Left lung (tissue), 10 donors: Measurements from ENCODE around the gene HEATR5A. TPM values are rescaled to one million over a fixed set of nuclear protein-coding genes. Genes with fewer than 3 reads are reported as not detected.

ENCODE experiments used
- ATAC-seq: fragments of 200-7000 bp; cut with Tn5 transposase; one replicate; pipeline ENCODE4 v1.9.1; 2020; ENCODE audit warnings: moderate library complexity
- DNase-seq, 4 donors: peaks; one replicate each; pipeline ENCODE4 v3.0.0-alpha.2; 2013 to 2020
- H3K27ac ChIP-seq, 2 donors: fragments of 200-600 bp; sonication (generic) in 1 of 2; one replicate each; pipeline versions ENCODE4 v1.5.0 to v1.8.0; 2020 to 2021
- H3K27me3 ChIP-seq, 2 donors: fragments of 200-600 bp; sonication (generic) in 1 of 2; one replicate each; pipeline versions ENCODE4 v1.5.0 to v1.8.0; 2020 to 2021
- H3K36me3 ChIP-seq, 2 donors: fragments of 200-600 bp; sonication (generic) in 1 of 2; one replicate each; pipeline versions ENCODE4 v1.5.0 to v1.8.0; 2020 to 2021
- H3K4me1 ChIP-seq, 2 donors: fragments of 200-600 bp; one replicate each; pipeline ENCODE4 v1.8.0; 2021
- H3K4me3 ChIP-seq, 2 donors: fragments of 200-600 bp; sonication (generic) in 1 of 2; one replicate each; pipeline versions ENCODE4 v1.5.0 to v1.8.0; 2020 to 2021; ENCODE audit warnings: mild to moderate bottlenecking in 1 of 2
- H3K9me3 ChIP-seq, 2 donors: fragments of 200-600 bp; sonication (generic) in 1 of 2; one replicate each; pipeline versions ENCODE4 v1.5.0 to v1.8.0; 2020 to 2021
- intact Hi-C, 2 donors: fragments of 100-400 bp; cut with DNase I; formaldehyde crosslinking; loops; one replicate each; pipeline versions ENCODE4 v1.11.2 to v1.14.2; 2022
- polyA plus RNA-seq, 6 donors: library from polyadenylated mRNA; unstranded; fragments of 120-200 nt; gene quantifications; one replicate each; pipeline ENCODE4 v1.2.1, GENCODE V29; 2013; ENCODE audit not compliant: insufficient read length in 6 of 6
- total RNA-seq, 2 donors: library from RNA; stranded (reverse); fragmentation: NEBNext Ultra II Directional; extraction: Animal tissue kit (Norgen Biotek cat#: 25700); gene quantifications; one replicate each; pipeline ENCODE4 v1.2.1, GENCODE V29; 2021
- TF ChIP-seq, protein P1 (sequence below), 2 donors: fragments of 200-600 bp; sonication (generic) in 1 of 2; IDR thresholded peaks; one replicate each; pipeline versions ENCODE4 v1.5.0 to v1.8.0; 2021; ENCODE audit warnings: antibody characterized with exemption in 2 of 2
- donor health status: DM: no; HTN: yes; CAD: no.
- donor health status: DM: no; HTN: no; CAD: no.

The HEATR5A gene
- total and polyA plus RNA-seq, 8 donors = 18.5 to 72.5 (median 21.3) TPM

GRCh38 chr14:31435276-31435675, 14.9 kb upstream of the HEATR5A start:
- H3K27ac ChIP-seq = peak overlapping the region in 1 of 2 donors; percentile 26

DNA sequence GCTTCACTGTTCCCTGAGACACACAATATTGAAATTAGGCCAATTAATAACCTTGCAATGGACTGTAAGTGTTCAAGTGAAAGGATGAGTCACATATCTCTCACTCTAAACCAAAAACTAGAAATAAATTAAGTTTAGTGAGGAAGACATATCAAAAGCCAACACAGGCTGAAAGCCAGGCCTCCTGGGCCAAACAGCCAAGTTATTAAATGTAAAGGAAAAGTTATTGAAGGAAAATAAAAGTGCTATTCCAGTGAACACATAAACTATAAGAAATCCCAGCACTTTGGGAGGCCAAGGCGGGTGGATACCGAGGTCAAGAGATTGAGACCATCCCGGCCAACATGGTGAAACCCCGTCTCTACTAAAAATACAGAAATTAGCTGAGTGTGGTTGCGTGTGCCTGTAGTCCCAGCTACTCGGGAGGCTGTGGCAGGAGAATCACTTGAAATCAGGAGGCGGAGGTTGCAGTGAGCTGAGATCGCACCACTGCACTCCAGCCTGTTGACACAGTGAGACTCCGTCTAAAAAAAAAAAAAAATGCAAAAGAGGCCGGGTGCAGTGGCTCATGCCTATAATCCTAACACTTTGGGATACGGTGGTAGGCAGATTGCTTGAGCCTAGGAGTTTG, 10.4 kb upstream of the HEATR5A start:
- no peaks in the 10 kb centered on the region for H3K27me3 ChIP-seq
- H3K27ac ChIP-seq = no peak overlapping the region
- H3K4me1 ChIP-seq = no peaks in the 10 kb centered on the region
- no peaks in the 10 kb centered on the region for H3K36me3 ChIP-seq
- DNase-seq (no peak), ATAC-seq (no peak)
- intact Hi-C loops = no loop called here
- H3K9me3 ChIP-seq = no peaks in the 10 kb centered on the region
- H3K4me3 ChIP-seq = no peak overlapping the region
- TF ChIP-seq, protein P1, sequence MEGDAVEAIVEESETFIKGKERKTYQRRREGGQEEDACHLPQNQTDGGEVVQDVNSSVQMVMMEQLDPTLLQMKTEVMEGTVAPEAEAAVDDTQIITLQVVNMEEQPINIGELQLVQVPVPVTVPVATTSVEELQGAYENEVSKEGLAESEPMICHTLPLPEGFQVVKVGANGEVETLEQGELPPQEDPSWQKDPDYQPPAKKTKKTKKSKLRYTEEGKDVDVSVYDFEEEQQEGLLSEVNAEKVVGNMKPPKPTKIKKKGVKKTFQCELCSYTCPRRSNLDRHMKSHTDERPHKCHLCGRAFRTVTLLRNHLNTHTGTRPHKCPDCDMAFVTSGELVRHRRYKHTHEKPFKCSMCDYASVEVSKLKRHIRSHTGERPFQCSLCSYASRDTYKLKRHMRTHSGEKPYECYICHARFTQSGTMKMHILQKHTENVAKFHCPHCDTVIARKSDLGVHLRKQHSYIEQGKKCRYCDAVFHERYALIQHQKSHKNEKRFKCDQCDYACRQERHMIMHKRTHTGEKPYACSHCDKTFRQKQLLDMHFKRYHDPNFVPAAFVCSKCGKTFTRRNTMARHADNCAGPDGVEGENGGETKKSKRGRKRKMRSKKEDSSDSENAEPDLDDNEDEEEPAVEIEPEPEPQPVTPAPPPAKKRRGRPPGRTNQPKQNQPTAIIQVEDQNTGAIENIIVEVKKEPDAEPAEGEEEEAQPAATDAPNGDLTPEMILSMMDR (IDR thresholded peaks at IDR 0.05) = no peak

More at GRCh38 chr14:31435276-31435675, 14.9 kb upstream of the HEATR5A start:
- Histone ChIP-seq H3K27me3 (no peaks in the 10 kb centered on the region), H3K9me3 (no peaks in the 10 kb centered on the region), H3K4me3 (no peak overlapping the region), H3K4me1 (no peaks in the 10 kb centered on the region), H3K36me3 (no peaks in the 10 kb centered on the region)
- no peak for DNase-seq
- TF ChIP-seq, protein P1 (IDR thresholded peaks at IDR 0.05) = no peak
- intact Hi-C loops = no loop called here
- ATAC-seq = peak; percentile 49

DNA sequence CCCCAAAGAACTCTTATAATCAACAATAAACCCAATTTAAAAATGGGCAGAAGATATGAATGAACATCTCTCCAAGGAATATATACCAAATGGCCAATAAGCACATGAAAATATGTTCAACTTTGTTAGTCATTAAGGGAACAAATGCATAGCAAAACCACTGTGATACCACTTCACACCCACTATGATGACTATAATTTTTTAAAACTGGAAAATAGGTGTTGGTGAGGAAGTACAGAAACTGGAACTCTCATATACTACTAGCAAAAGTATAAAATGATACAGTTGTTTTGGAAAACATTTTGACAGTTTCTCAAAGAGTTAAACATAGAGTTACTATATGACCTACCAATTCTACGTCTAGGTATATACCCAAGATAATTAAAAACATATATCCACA, 9.4 kb upstream of the HEATR5A start:
- Histone ChIP-seq H3K36me3 (no peaks in the 10 kb centered on the region), H3K27me3 (no peaks in the 10 kb centered on the region), H3K27ac (no peak overlapping the region), H3K9me3 (no peaks in the 10 kb centered on the region), H3K4me1 (no peaks in the 10 kb centered on the region), H3K4me3 (no peak overlapping the region)
- TF ChIP-seq, protein P1 (IDR thresholded peaks at IDR 0.05) = no peak
- ATAC-seq (no peak), DNase-seq (no peak)
- intact Hi-C loops = no loop called here

- no peak for DNase-seq
Observed at GRCh38 chr14:31428011-31428410, 7.7 kb upstream of the HEATR5A start.

DNA sequence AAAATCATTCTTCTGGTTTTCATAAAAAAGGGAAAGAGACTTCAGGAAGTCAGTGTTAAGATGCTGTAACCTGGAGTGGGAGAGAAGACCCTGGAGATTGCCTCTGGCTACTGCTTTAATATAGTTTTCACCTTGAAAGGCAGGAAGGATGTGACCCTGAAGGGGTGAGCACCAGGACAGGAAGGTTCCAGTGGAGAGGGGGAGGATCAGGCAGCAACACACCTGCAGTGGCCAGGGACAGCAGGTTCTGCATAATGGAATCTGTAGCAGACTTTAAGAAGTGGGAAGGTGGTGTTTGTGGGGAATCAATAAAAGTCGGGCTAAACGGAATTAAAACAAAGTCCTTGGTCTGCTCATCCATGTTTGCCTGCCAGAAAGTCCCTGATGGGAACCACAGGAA, 6.3 kb upstream of the HEATR5A start:
- H3K9me3 ChIP-seq = no peaks in the 10 kb centered on the region
- no peak overlapping the region for H3K4me3 ChIP-seq
- TF ChIP-seq, protein P1 (IDR thresholded peaks at IDR 0.05) = no peak
- no peaks in the 10 kb centered on the region for H3K36me3 ChIP-seq
- no peak for ATAC-seq
- intact Hi-C loops = no loop called here
- no peaks in the 10 kb centered on the region for H3K4me1 ChIP-seq
- no peaks in the 10 kb centered on the region for H3K27me3 ChIP-seq
- no peak overlapping the region for H3K27ac ChIP-seq
- DNase-seq = no peak

More at GRCh38 chr14:31428011-31428410, 7.7 kb upstream of the HEATR5A start:
- Histone ChIP-seq H3K9me3 (no peaks in the 10 kb centered on the region), H3K36me3 (no peaks in the 10 kb centered on the region), H3K27me3 (no peaks in the 10 kb centered on the region), H3K4me3 (no peak overlapping the region), H3K27ac (no peak overlapping the region), H3K4me1 (no peaks in the 10 kb centered on the region)
- intact Hi-C loops = no loop called here
- TF ChIP-seq, protein P1 (IDR thresholded peaks at IDR 0.05) = no peak
- ATAC-seq = no peak
